ENCODE results near the gene HAO1.

DNA sequence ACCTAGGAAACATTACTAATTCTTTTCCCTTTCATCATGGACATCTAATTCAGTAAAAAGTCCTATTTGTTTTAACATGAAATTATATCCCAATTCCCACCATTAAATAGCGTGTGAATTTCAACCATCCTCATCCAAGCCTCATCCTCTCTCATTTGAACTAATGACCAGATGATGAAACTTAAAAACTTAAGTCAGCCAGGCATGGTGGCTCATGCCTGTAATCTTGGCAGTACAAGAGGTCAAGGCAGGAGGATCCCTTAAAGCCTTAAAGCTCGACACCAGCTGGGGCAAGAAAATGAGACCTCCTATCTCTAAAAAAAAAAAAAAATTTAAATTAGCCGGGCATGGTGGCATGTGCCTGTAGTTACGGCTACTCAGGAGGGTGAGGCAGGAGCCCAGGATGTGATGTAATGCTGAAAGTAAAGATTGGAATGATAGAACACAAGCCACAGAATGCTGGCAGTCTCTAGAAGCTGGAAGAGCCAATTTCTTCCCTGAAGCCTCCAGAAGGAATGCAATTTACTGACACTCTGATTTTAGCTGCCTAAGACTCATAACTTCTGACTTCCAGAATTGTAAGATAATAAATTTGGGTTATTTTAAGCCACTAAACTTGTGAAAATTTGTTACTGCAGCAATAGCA lies 27.1 kb upstream of the HAO1 start:
- TF ChIP-seq, protein P1, sequence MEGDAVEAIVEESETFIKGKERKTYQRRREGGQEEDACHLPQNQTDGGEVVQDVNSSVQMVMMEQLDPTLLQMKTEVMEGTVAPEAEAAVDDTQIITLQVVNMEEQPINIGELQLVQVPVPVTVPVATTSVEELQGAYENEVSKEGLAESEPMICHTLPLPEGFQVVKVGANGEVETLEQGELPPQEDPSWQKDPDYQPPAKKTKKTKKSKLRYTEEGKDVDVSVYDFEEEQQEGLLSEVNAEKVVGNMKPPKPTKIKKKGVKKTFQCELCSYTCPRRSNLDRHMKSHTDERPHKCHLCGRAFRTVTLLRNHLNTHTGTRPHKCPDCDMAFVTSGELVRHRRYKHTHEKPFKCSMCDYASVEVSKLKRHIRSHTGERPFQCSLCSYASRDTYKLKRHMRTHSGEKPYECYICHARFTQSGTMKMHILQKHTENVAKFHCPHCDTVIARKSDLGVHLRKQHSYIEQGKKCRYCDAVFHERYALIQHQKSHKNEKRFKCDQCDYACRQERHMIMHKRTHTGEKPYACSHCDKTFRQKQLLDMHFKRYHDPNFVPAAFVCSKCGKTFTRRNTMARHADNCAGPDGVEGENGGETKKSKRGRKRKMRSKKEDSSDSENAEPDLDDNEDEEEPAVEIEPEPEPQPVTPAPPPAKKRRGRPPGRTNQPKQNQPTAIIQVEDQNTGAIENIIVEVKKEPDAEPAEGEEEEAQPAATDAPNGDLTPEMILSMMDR (conservative IDR thresholded peaks at IDR 0.05; ENCODE audit: low read depth, low read length): no peak
- TF ChIP-seq EZH2 (IDR thresholded peaks at IDR 0.05; ENCODE audit: borderline replicate concordance, low read depth, low read length, poor library complexity, severe bottlenecking): no peak
